Right atrium auricular region (tissue), 2 donors: Measurements from ENCODE around the gene ADCK1. TPM values are rescaled to one million over a fixed set of nuclear protein-coding genes. Genes with fewer than 3 reads are reported as not detected.

Experiments used
- DNase-seq: peaks from one replicate; pipeline ENCODE4 v3.0.0-alpha.2; 2019; ENCODE audit warnings: low spot score
- H3K27ac ChIP-seq, 2 donors: fragments of 200-600 bp; sonication (generic); 1 replicate in 1 of 2; 2 replicates in 1 of 2; pipeline ENCODE4 v1.5.1; 2016 to 2019
- H3K27me3 ChIP-seq, 2 donors: fragments of 200-600 bp; sonication (generic); one replicate each; pipeline versions ENCODE4 v1.5.1 to v1.6.0; 2017 to 2019
- H3K36me3 ChIP-seq: fragments of 200-600 bp; sonication (generic); one replicate; pipeline ENCODE4 v1.5.1; 2016
- H3K4me1 ChIP-seq, 2 donors: fragments of 200-600 bp; sonication (generic); one replicate each; pipeline versions ENCODE4 v1.5.1 to v1.6.0; 2017 to 2019
- H3K4me3 ChIP-seq, 2 donors: fragments of 200-600 bp; sonication (generic); 1 replicate in 1 of 2; 2 replicates in 1 of 2; pipeline ENCODE4 v1.5.1; 2017 to 2019; ENCODE audit warnings: mild to moderate bottlenecking in 1 of 2, moderate library complexity in 1 of 2
- H3K9me3 ChIP-seq, 2 donors: fragments of 200-600 bp; sonication (generic); one replicate each; pipeline ENCODE4 v1.5.1; 2019
- CTCF ChIP-seq, 2 donors: fragments of 200-600 bp; sonication (generic); IDR thresholded peaks; one replicate each; pipeline ENCODE4 v1.5.1; 2019; ENCODE audit warnings: antibody characterized with exemption in 2 of 2
- total RNA-seq, 2 donors: library from RNA; depleted of rRNA; stranded (reverse); fragments of >200 nt; gene quantifications; one replicate each; pipeline ENCODE4 v1.1.0, GENCODE V29; 2016

ADCK1 gene
- total RNA-seq, 2 donors from 2014 or later = 5.5 to 8.3 TPM

DNA sequence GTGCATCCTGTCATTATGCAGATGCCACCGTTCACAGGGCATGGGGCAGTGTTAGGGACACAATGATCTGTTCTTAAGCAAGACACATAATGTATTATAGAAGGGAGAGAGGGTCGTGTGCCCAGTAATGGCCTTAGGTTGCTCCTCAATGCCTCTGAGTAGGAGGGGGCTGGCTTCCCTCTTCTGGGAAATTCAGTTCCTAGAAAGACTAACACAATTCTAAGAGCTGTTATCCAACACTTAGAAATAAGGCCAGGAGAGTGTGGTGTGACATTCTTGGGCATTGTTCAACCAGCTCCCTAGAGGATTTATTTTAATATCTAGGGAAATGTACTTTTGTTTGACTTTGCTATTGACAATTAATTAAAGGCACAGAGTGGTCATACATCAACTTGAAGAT is 118.5 kb downstream of the ADCK1 start:
- H3K36me3 ChIP-seq = no peaks in the 10 kb centered on the region
- no peak overlapping the region for H3K27ac ChIP-seq
- DNase-seq = no peak

GRCh38 chr14:77920312-77920711 is 120.4 kb downstream of the ADCK1 start:
- no peak for TF ChIP-seq CTCF (IDR thresholded peaks at IDR 0.05)
- no peak for DNase-seq
- Histone ChIP-seq H3K9me3 (no peaks in the 10 kb centered on the region), H3K4me3 (no peak overlapping the region), H3K4me1 (no peaks in the 10 kb centered on the region), H3K36me3 (no peaks in the 10 kb centered on the region), H3K27ac (no peak overlapping the region), H3K27me3 (no peaks in the 10 kb centered on the region)

More for the DNA sequence above, 118.5 kb downstream of the ADCK1 start:
- Histone ChIP-seq H3K4me3 (no peak overlapping the region), H3K27me3 (no peaks in the 10 kb centered on the region), H3K4me1 (no peaks in the 10 kb centered on the region), H3K9me3 (no peaks in the 10 kb centered on the region)
- no peak for TF ChIP-seq CTCF (IDR thresholded peaks at IDR 0.05)

- Histone ChIP-seq H3K27ac (no peak overlapping the region), H3K36me3 (no peaks in the 10 kb centered on the region)
- no peak for TF ChIP-seq CTCF (IDR thresholded peaks at IDR 0.05)
Observed at GRCh38 chr14:77921818-77922217, 121.9 kb downstream of the ADCK1 start.

GRCh38 chr14:77923131-77923936 is 123.4 kb downstream of the ADCK1 start:
- H3K36me3 ChIP-seq = no peaks in the 10 kb centered on the region
- DNase-seq = no peak
- H3K9me3 ChIP-seq = no peaks in the 10 kb centered on the region
- no peaks in the 10 kb centered on the region for H3K27me3 ChIP-seq
- H3K4me3 ChIP-seq = no peak overlapping the region
- H3K4me1 ChIP-seq = no peaks in the 10 kb centered on the region
- TF ChIP-seq CTCF (IDR thresholded peaks at IDR 0.05) = no peak
- H3K27ac ChIP-seq = no peak overlapping the region

More at GRCh38 chr14:77921818-77922217, 121.9 kb downstream of the ADCK1 start:
- DNase-seq = no peak
- no peaks in the 10 kb centered on the region for H3K9me3 ChIP-seq
- no peaks in the 10 kb centered on the region for H3K27me3 ChIP-seq
- no peak overlapping the region for H3K4me3 ChIP-seq
- no peaks in the 10 kb centered on the region for H3K4me1 ChIP-seq

DNA sequence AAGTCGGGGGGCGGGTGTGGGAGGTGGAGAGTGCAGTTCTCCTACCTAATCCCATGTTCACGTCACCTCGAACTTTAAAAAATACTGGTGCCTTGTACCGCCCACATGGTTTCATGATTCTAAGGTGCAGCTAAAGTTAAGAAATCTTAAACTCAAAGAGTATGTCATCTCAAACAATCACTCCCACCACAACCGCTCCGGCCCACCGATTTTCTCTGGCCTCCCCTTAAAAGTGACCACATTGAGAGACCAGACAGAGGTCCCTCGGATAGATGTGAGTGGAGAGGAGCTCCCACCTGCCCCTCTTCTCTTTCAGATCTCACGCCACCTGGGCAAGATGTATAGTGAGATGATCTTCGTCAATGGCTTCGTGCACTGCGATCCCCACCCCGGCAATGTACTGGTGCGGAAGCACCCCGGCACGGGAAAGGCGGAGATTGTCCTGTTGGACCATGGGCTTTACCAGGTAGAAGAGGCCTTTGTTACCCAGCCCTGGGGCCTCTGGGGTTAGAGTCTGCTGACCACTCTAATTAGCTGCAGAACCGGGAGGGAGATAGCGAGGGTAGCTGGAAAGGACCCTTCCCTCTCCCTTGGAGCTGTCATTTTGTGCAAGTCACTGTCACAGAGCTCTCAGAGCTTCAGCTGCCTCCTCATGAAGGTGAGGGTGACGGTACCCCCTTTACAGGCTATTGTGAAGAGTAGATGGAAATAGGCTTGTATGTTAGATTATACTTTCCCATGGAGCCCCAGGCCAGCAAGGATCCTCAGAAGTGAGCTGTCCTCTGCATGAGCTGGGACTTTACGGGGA is 124.4 kb downstream of the ADCK1 start:
- no peaks in the 10 kb centered on the region for H3K9me3 ChIP-seq
- H3K4me3 ChIP-seq = no peak overlapping the region
- no peak overlapping the region for H3K27ac ChIP-seq
- no peaks in the 10 kb centered on the region for H3K36me3 ChIP-seq
- DNase-seq = no peak
- no peak for TF ChIP-seq CTCF (IDR thresholded peaks at IDR 0.05)
- no peaks in the 10 kb centered on the region for H3K4me1 ChIP-seq
- no peaks in the 10 kb centered on the region for H3K27me3 ChIP-seq
